H9 (cell line): ENCODE measurements around the gene UMAD1. TPM values are rescaled to one million over a fixed set of nuclear protein-coding genes. Genes with fewer than 3 reads are reported as not detected.

Experiments used
- DNase-seq: peaks from one replicate; pipeline ENCODE4 v3.0.0-alpha.2; 2017
- H2AFZ ChIP-seq: one replicate; pipeline ENCODE4 v1.6.1; 2013; ENCODE audit warnings: mild to moderate bottlenecking, low read length, control low read depth, moderate library complexity
- H2AK5ac ChIP-seq: 2 replicates; pipeline ENCODE4 v1.6.1; 2013; ENCODE audit warnings: low read length, control low read depth, mixed read lengths; ENCODE audit not compliant: insufficient read length
- H2BK120ac ChIP-seq: one replicate; pipeline ENCODE4 v1.6.1; 2013; ENCODE audit warnings: low read depth, mild to moderate bottlenecking, low read length, control low read depth, inconsistent platforms; ENCODE audit not compliant: poor library complexity, severe bottlenecking
- H2BK12ac ChIP-seq: 2 replicates; pipeline ENCODE4 v1.6.1; 2013; ENCODE audit warnings: low read length, control low read depth, mixed read lengths, low read depth; ENCODE audit not compliant: insufficient read length
- H2BK15ac ChIP-seq: 2 replicates; pipeline ENCODE4 v1.6.1; 2013; ENCODE audit warnings: low read depth, low read length, control low read depth
- H2BK20ac ChIP-seq: one replicate; pipeline ENCODE4 v1.6.1; 2013; ENCODE audit warnings: low read depth, mild to moderate bottlenecking, low read length, control low read depth, inconsistent platforms; ENCODE audit not compliant: poor library complexity, severe bottlenecking
- H2BK5ac ChIP-seq: 2 replicates; pipeline ENCODE4 v1.6.1; 2013; ENCODE audit warnings: low read length, control low read depth, mixed read lengths; ENCODE audit not compliant: insufficient read length
- H3K14ac ChIP-seq: 2 replicates; pipeline ENCODE4 v1.6.1; 2013; ENCODE audit warnings: low read length, control low read depth; ENCODE audit not compliant: insufficient read depth
- H3K18ac ChIP-seq: 2 replicates; pipeline ENCODE4 v1.6.1; 2013; ENCODE audit warnings: low read depth, mild to moderate bottlenecking, mixed read lengths, low read length, control low read depth; ENCODE audit not compliant: insufficient read length
- H3K23ac ChIP-seq: 2 replicates; pipeline ENCODE4 v1.6.1; 2013; ENCODE audit warnings: low read length, control low read depth, mixed read lengths, low read depth; ENCODE audit not compliant: insufficient read length
- H3K23me2 ChIP-seq: 2 replicates; pipeline ENCODE4 v1.6.1; 2013; ENCODE audit warnings: low read depth, mild to moderate bottlenecking, mixed read lengths, low read length, control low read depth; ENCODE audit not compliant: insufficient read length, poor library complexity, severe bottlenecking
- H3K27ac ChIP-seq: 2 replicates; pipeline ENCODE4 v1.5.1; 2013; ENCODE audit warnings: low read length, control low read depth, mixed read lengths, low read depth; ENCODE audit not compliant: insufficient read length
- H3K27me3 ChIP-seq: 2 replicates; pipeline ENCODE4 v1.6.1; 2013; ENCODE audit warnings: low read length, control low read depth, inconsistent platforms; ENCODE audit not compliant: insufficient read depth
- H3K4ac ChIP-seq: 2 replicates; pipeline ENCODE4 v1.6.1; 2013; ENCODE audit warnings: low read depth, mild to moderate bottlenecking, control low read depth, inconsistent platforms, low read length, moderate library complexity
- H3K4me1 ChIP-seq: 2 replicates; pipeline ENCODE4 v1.6.1; 2013; ENCODE audit warnings: low read length, control low read depth, inconsistent platforms; ENCODE audit not compliant: insufficient read depth
- H3K4me2 ChIP-seq: 2 replicates; pipeline ENCODE4 v1.6.1; 2013; ENCODE audit warnings: low read length, control low read depth, mixed read lengths; ENCODE audit not compliant: insufficient read length, insufficient read depth
- H3K56ac ChIP-seq: 2 replicates; pipeline ENCODE4 v1.6.1; 2013; ENCODE audit warnings: low read depth, mild to moderate bottlenecking, mixed read lengths, low read length, control low read depth; ENCODE audit not compliant: insufficient read length
- H3K79me1 ChIP-seq: 2 replicates; pipeline ENCODE4 v1.6.1; 2013; ENCODE audit warnings: low read depth, mild to moderate bottlenecking, moderate library complexity, low read length, control low read depth, inconsistent platforms; ENCODE audit not compliant: insufficient read depth, poor library complexity, severe bottlenecking
- H3K79me2 ChIP-seq: 2 replicates; pipeline ENCODE4 v1.6.1; 2013; ENCODE audit warnings: low read length, control low read depth, inconsistent platforms; ENCODE audit not compliant: insufficient read depth
- H3K9ac ChIP-seq: 2 replicates; pipeline ENCODE4 v1.6.1; 2013; ENCODE audit warnings: low read length, control low read depth, mixed read lengths; ENCODE audit not compliant: insufficient read length; ENCODE audit errors: extremely low read depth
- H3K9me3 ChIP-seq: one replicate; pipeline ENCODE4 v1.6.1; 2013; ENCODE audit warnings: low read depth, low read length, inconsistent platforms; ENCODE audit not compliant: control insufficient read depth
- H3T11ph ChIP-seq: one replicate; pipeline ENCODE4 v1.6.1; 2013; ENCODE audit warnings: mild to moderate bottlenecking, low read length, control low read depth, inconsistent platforms
- H4K20me1 ChIP-seq: one replicate; pipeline ENCODE4 v1.6.1; 2013; ENCODE audit not compliant: control insufficient read depth, insufficient read length, insufficient read depth
- H4K5ac ChIP-seq: 2 replicates; pipeline ENCODE4 v1.6.1; 2013; ENCODE audit warnings: low read depth, mild to moderate bottlenecking, mixed read lengths, low read length, control low read depth; ENCODE audit not compliant: insufficient read length
- H4K8ac ChIP-seq: replicated peaks from 2 replicates; pipeline ENCODE4 v1.6.1; 2013; ENCODE audit warnings: low read length, control low read depth, mixed read lengths, low read depth; ENCODE audit not compliant: insufficient read length
- H4K91ac ChIP-seq: 2 replicates; pipeline ENCODE4 v1.6.1; 2013; ENCODE audit warnings: low read depth, mild to moderate bottlenecking, moderate library complexity, mixed read lengths, low read length, control low read depth; ENCODE audit not compliant: insufficient read length
- H3K27ac Mint-ChIP-seq, 3 experiments: 2 replicates in 2 of 3; 3 replicates in 1 of 3; pipeline ENCODE4 v1.8.0; 2020 to 2021; ENCODE audit warnings: mixed read lengths in 3 of 3, mild to moderate bottlenecking in 1 of 3, moderate library complexity in 1 of 3
- H3K27me3 Mint-ChIP-seq: 2 replicates; pipeline ENCODE4 v1.8.0; 2021; ENCODE audit warnings: low read depth, mild to moderate bottlenecking, moderate library complexity, mixed read lengths
- H3K36me3 Mint-ChIP-seq, 3 experiments: 2 replicates in 2 of 3; 3 replicates in 1 of 3; pipeline ENCODE4 v1.8.0; 2020 to 2021; ENCODE audit warnings: low read depth in 3 of 3, mixed read lengths in 3 of 3; ENCODE audit not compliant: insufficient read depth in 1 of 3
- H3K4me1 Mint-ChIP-seq, 2 experiments: 2 replicates each; pipeline ENCODE4 v1.8.0; 2020; ENCODE audit warnings: mixed read lengths in 2 of 2
- H3K4me3 Mint-ChIP-seq, 2 experiments: 2 replicates in 1 of 2; 3 replicates in 1 of 2; pipeline ENCODE4 v1.8.0; 2020 to 2021; ENCODE audit warnings: mild to moderate bottlenecking in 2 of 2, mixed read lengths in 2 of 2, moderate library complexity in 1 of 2
- H3K9me3 Mint-ChIP-seq, 2 experiments: 2 replicates in 1 of 2; 3 replicates in 1 of 2; pipeline ENCODE4 v1.8.0; 2020; ENCODE audit warnings: mild to moderate bottlenecking in 2 of 2, mixed read lengths in 2 of 2, moderate library complexity in 1 of 2
- CTCF ChIP-seq: fragments of 200-600 bp; sonication (generic); conservative IDR thresholded peaks from 3 replicates; pipeline ENCODE4 v1.8.0; 2021; ENCODE audit warnings: antibody characterized with exemption, mild to moderate bottlenecking
- WGBS: extraction: QIAGEN DNeasy Blood & Tissue Kit; methylation state at CpG from one replicate; pipeline ENCODE4 v1.1.7; 2013; ENCODE audit warnings: missing lambda C conversion rate, low lambda C conversion rate, mixed read lengths; ENCODE audit not compliant: insufficient read length; ENCODE audit errors: extremely low coverage; 5-methylcytosine and 5-hydroxymethylcytosine counted together
- total RNA-seq: library from RNA; stranded (reverse); gene quantifications from 2 replicates; pipeline ENCODE4 v1.2.1, GENCODE V29; 2021

Gene UMAD1
- total RNA-seq, 1 experiment from 2014 or later: 8.9 TPM

- Histone ChIP-seq H2BK15ac (no peak overlapping the region), H4K91ac (peak overlapping the region; percentile 53), H3K4me1 (peaks cover 9% of the 10 kb centered on the region), H3K18ac (peak overlapping the region; percentile 14), H4K8ac (no peak overlapping the region), H2BK120ac (peak overlapping the region; percentile 88), H3K27ac (no peak overlapping the region), H3K79me1 (no peaks in the 10 kb centered on the region), H2BK5ac (no peak overlapping the region), H2BK12ac (no peak overlapping the region), H3K79me2 (no peaks in the 10 kb centered on the region), H2AK5ac (no peak overlapping the region), H2AFZ (no peak overlapping the region), H3K56ac (no peak overlapping the region), H3K4me2 (no peak overlapping the region), H3K9me3 (no peaks in the 10 kb centered on the region), H2BK20ac (peak overlapping the region; percentile 99), H3K23ac (no peak overlapping the region), H3K27me3 (no peaks in the 10 kb centered on the region), H3K4ac (no peak overlapping the region; the same call in 1 of the 2 replicates), H3K14ac (no peak overlapping the region; the same call in 1 of the 2 replicates), H3K9ac (no peak overlapping the region), H4K5ac (no peak overlapping the region), H3T11ph (no peak overlapping the region), H3K23me2 (no peaks in the 10 kb centered on the region), H4K20me1 (no peaks in the 10 kb centered on the region)
- TF ChIP-seq CTCF: no peak
- H3K9me3 Mint-ChIP-seq: peaks cover 4 to 6% of the 10 kb centered on the region in 2 experiments; a peak in 3 of 5 replicates
- peaks cover 0 to 10% (median 6%) of the 10 kb centered on the region in 3 experiments; a peak in 5 of 7 replicates for H3K36me3 Mint-ChIP-seq
- no peak for DNase-seq
- H3K27me3 Mint-ChIP-seq: no peaks in the 10 kb centered on the region
- H3K4me3 Mint-ChIP-seq: no peak overlapping the region
- peak overlapping the region; percentile 88 to 91 (median 89) for H3K27ac Mint-ChIP-seq
- WGBS: no CpG with 5 or more reads among the region's 4 CpGs
- H3K4me1 Mint-ChIP-seq: peaks cover 33 to 43% of the 10 kb centered on the region in 2 experiments
Observed at GRCh38 chr7:7911369-7912123, 271.0 kb downstream of the UMAD1 start.
